Measurements from ENCODE around the gene LMO1.

DNA sequence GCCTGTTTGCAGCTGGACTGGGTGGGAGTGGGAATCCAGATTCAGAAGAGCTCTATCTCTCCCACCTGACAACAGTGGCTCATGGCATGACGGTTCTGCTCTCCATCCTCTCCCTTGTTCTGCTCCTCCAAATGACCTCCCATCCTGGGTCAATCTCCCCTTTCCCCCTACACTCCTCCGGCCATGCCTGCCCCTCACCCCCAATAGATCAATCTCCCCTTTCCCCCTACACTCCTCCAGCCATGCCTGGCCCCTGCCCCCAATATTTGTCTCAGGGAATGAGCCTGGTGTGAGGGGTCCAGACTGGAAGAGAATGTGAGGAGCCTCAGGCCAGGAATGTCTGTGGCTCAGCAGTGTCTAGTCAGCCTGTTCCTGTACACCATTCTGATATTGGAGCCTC is 64.0 kb downstream of the LMO1 start:
- TF ChIP-seq, protein P1, sequence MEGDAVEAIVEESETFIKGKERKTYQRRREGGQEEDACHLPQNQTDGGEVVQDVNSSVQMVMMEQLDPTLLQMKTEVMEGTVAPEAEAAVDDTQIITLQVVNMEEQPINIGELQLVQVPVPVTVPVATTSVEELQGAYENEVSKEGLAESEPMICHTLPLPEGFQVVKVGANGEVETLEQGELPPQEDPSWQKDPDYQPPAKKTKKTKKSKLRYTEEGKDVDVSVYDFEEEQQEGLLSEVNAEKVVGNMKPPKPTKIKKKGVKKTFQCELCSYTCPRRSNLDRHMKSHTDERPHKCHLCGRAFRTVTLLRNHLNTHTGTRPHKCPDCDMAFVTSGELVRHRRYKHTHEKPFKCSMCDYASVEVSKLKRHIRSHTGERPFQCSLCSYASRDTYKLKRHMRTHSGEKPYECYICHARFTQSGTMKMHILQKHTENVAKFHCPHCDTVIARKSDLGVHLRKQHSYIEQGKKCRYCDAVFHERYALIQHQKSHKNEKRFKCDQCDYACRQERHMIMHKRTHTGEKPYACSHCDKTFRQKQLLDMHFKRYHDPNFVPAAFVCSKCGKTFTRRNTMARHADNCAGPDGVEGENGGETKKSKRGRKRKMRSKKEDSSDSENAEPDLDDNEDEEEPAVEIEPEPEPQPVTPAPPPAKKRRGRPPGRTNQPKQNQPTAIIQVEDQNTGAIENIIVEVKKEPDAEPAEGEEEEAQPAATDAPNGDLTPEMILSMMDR (IDR thresholded peaks at IDR 0.05) = no peak
- no peak for TF ChIP-seq ZFX (IDR thresholded peaks at IDR 0.05; ENCODE audit: borderline replicate concordance)

Measured in 22Rv1 (cell line).